NCI-H2196 (cell line): Measurements from ENCODE around the gene ENO3.
A peak's percentile ranks its signal among the peaks of the same experiment; 100 is the strongest.

Experiments
- DNase-seq: peaks from one replicate; lab custom pipeline; 2025; ENCODE audit not compliant: unreplicated experiment; lab: John Stamatoyannopoulos, UW

ENO3 gene

DNA sequence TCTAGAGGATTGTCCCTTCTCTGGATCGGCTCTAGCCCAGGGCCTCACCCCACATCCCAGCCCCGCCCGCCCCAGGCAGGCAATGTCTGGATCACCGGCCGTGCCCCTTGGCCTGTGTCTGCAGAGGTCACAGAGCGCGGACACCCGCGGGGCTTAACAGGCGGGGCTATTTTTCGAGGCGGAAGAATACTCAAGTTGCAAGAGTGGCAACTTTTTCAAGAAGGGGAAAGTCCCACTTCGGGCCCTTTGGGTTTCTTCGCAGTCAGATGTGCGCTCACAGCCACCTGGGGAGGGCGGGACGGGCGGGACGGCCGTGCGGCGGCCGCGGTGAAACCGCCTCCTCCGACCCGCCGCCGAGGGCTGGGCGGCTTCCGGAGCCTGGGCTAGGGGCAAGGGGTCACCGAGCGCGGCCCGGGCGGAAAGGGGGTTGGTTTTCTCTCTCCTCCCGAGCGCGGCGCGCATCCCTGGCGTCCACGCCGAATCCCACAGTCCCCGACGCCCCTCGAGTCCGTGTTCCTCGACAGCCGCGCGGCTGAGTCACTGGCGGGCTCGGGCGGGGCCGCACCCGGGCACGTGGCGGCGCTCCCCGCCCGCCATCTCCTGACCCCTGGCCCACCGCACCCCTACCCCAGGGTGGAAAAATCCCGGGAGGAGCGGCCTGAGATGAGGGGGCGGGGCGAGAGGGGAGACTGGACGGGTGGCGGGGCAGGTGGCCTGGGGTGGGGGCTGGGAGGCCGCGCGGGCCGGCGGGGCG, 1.4 kb upstream of the ENO3 start:
- peak; percentile 54 for DNase-seq

DNA sequence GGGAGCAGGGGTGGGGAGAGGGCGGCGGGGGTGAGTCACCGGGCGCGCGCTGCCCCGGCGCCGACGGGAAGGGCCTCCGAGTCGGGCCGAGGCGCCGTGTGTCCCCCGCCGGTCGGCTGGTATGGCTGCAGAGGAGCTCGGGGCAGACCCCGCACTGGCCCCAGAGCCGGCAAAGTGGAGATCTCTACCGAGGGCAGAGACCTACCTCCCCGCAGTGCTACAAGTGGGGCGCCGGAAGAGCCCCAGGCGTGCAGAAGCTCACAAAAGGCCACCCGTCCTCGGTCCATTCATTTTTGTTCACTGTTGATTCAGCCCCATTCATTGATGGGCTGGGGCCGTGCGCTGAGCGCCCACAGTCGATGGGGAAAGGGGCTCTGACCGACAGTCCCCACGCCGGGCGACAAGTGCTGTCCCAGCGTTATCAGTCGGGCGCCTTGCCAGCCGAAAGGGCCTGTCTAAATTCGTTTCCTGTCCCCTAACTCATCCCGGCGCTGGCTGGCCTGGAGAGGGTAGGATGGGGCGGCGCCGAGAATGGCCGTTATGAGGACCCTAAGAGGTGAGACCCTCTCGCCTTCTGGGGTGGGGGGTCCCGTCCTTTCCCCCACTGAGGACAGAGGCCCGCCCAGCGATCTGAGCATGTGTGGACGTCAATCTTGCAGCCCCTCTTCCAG, 709 bp upstream of the ENO3 start:
- DNase-seq: no peak

DNA sequence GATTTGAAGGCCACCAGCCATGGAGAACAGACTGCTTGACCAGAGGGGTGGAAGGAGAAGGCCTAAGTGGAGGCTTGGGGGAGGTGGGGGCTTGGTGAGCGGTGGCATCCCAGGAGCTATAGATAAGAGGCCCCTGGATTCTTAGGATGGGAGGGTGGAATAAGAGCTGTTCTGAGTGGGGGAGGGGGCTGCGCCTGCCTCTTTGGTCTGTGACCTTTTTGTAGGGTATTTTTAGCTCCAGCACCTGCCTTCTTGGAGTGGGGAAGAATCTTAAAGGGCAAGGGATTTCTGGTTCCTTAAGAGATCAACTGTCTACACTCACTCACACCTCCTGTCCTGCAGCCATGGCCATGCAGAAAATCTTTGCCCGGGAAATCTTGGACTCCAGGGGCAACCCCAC, 567 bp downstream of the ENO3 start:
- no peak for DNase-seq

DNA sequence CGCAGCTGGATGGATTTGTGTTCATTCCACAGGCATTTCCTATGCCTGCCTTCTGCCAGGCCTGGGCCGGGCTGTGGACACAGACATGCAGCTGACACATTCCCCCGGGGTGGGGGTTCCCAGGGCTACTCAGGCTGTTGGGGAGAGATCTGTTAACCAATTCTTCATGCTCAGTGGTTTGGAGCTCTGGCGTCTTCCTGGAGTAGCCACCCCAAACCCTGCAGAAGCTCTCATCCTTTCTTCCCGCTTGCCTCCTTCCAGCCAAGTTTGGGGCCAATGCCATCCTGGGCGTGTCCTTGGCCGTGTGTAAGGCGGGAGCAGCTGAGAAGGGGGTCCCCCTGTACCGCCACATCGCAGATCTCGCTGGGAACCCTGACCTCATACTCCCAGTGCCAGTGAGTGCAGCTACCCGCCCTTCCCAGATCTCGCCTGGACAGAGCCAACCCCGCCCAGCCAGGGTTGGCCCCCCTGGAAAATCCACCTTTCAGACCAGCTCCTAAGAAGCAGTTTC, 2.6 kb downstream of the ENO3 start:
- no peak for DNase-seq

DNA sequence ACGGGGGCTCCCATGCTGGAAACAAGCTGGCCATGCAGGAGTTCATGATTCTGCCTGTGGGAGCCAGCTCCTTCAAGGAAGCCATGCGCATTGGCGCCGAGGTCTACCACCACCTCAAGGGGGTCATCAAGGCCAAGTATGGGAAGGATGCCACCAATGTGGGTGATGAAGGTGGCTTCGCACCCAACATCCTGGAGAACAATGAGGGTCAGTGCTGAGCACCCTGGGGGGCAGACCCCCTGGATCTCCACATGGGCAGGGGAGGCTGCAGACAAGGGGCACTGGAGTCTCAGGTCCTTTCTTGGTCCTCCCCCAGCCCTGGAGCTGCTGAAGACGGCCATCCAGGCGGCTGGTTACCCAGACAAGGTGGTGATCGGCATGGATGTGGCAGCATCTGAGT, 4.2 kb downstream of the ENO3 start:
- DNase-seq: no peak

DNA sequence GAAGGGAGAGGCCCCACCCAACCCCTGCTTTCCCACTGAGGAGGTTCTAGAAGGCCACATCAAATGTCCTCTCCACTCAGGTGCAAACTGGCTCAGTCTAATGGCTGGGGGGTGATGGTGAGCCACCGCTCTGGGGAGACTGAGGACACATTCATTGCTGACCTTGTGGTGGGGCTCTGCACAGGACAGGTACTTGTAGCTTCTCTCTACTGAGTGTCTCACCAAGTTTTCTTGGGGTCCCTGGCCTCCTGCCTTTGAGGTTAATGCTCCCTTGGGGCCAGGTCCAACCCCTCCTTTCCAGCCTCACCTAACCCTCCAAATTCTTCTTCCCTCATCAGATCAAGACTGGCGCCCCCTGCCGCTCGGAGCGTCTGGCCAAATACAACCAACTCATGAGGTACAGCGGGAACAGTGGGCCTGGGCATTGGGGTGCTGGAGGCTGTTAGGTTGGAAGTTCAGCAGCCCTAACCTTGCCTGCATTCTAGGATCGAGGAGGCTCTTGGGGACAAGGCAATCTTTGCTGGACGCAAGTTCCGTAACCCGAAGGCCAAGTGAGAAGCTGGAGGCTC, 5.7 kb downstream of the ENO3 start:
- DNase-seq: no peak

DNA sequence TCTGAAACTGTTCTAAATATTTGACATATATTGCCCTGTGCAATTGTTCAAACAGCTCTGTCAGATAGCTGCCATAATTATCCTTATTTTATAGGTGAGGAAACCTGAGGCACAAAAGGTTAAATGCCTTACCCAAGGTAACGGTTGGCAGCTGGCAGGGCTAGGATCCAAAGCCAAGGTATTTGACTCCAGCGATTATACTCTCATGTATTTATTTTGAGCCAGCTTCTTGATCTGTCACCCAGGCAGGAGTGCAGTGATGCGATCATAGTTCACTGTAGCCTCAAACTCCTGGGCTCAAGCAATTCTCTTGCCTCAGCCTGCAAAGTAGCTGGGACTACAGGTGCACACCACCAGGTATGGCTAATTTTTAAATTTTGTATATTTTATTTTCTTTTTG, 7.2 kb downstream of the ENO3 start:
- peak; percentile 4 for DNase-seq

DNA sequence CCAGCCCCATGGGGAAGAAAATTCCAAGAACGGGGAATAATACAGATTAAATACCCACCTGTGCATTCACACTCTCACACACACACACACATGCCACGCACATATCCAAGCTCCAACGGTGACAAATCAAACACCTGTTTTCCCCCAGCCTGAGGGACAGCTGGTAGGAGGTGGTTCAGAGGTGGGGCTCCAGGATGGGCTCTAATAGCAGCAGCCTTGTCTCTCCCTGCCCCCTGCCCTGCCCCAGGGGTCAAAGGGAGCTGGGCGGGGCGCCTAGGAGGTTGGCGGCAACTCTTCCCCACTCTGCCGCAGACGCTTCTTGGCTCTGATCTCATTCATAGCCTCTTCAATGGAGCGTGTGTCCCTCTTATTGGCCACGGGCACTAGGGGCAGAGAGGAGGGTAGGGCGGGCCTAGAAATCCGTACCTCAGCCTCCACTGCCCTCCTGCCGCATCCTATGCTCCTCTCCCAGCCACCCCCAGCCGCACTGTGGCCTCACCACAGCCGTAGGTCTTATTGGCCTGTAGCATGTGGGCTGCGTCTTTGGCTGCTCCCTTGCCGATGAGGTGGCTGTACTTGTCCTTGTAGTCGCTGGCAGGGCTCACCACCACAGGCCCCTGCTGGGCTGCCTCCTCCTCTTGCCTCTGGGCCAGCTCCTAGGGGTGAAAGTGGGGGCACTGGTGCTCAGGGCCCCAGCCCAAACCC, 8.5 kb downstream of the ENO3 start:
- no peak for DNase-seq

DNA sequence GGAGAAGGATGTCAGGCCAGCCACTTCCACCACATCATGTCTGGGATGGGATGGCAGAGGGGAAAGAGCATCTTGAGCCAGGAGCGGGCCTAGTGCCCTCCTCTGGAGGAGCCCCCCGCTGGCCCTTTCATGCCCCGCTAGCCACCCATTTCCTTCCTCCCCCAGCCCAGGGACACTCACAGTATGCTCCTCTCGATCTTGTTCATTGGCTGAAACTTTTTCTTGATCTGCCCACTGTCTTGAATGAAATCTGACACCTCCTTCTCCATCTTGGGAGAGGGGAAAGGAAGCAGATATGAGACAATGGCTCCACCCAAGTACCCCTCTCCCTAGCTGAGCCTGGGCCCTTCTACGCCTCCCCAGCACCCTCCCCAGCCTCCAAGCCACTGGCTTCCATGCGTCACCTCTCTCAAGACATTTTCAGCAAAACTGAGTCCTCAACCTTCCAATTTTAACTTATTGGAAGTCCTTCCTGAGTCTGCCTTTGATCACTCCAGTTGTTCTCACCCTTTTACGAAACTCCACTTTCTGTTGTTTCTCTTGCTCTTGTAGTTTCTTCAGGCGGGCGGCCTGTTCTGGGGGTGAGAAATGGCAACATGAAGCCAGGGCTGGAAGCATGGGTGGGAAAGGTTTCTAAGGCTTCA, 9.5 kb downstream of the ENO3 start:
- no peak for DNase-seq

DNA sequence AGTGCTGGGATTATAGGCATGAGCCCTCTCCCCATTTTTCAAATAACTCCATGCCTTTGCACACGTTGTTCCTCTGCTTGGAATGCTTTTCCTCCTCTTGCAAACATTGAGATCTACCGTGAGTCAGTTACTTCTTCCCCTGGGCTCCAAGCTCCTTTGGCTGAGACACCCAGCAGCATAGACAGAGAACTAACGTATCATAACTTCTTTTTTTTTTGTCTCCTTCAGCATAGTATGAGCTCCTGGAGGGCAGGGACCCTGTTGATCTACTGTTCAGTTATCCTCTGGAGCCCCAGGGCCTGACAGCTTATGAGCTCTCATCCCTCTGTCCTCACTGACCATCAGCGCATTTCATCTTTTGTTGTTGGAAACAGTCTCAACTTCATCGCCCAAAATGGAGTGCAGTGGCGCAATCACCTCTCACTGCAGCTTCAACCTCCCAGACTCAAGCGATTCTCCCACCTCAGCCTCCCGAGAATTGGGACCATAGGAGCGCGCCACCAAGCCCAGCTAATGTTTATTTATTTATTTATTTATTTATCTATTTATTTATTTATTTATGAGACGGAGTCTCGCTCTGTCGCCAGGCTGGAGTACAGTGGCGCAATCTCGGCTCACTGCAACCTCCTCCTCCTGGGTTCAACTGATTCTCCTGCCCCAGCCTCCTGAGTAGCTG, 14.5 kb downstream of the ENO3 start:
- no peak for DNase-seq

DNA sequence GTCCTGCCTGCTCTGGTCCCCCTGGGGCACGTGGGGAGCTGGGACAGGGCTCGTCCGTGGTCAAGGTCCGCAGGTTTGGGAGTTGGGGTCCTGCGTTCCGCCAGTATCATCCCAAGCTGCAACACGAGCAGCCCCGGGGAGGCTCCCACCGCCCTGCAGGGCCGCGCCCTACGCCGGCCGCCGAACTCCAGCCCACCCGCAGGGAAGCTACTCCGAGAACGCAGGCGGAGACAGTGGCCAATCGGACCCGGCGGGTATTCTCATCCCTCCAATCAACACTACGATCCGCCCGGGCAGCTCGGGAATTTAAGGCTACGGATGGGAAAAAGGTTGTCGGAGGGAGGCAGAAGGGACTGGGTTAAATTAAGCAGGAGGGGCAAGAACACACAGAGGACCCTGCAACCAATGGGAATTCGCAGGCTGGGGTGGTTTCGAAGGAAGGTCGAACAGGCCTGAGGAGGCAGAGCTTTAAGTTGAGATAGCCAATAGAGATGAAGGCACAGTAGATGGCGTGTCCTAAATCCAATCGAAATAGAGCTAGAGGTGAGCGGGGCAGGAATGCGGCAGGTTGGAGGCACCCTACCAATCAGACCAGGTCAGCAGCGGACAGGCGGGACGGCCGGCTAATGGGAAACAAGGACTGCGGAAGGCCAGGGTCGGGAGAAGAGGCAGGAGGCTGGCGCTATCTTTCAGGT, 16.1 kb downstream of the ENO3 start:
- peak; percentile 81 for DNase-seq

DNA sequence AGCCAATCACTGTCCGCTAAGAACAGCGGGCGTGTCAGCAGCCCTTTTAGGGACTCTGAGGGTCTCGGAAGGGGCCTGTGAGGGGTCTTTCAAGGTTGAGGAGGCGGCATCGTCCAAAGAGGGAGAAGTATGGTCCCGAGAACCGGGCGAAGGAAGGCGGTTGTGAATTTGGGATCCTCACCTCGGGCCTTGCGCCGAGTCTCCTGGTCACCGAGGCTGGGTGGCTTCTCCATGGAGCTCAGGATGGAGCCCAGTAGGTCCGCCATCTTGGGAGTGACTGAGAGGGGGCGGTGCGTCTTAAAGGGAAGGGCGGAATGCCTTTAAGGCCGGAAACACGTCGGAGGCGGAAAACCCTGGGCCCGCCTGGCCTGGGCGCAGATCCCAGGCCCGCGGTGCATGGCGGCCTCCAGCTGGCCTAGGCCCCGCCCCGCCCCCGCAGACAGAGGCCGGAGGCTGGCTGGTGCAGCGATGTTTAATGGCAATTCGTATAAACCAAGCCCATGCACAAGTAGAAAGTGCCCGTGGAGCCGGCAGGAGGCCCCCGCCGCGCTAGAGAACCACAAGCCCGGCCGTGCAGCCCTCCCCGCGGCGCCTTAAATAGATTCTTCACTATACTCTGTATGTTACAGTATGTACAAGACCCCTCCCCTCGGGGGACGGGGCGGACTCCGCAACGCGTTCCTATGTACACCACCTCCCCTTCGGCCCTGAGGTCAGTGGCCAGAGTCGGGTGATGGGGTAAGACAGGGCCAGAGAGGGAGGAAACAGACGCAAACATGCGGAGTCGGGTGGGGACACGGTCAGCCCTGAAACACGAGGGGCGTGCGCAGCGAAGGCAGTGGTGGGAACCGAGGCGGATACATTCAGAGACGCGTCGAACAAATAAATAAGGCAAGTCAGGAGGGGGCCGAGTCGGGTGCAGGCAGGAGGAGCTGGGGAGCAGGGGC, 16.9 kb downstream of the ENO3 start, which contains the start of gene SPAG7:
TSS of gene SPAG7 (minus strand) at position 279 of the 947 bp plus-strand sequence. CDS start at position 266, 13 bp downstream.
- DNase-seq: peak; percentile 80

DNA sequence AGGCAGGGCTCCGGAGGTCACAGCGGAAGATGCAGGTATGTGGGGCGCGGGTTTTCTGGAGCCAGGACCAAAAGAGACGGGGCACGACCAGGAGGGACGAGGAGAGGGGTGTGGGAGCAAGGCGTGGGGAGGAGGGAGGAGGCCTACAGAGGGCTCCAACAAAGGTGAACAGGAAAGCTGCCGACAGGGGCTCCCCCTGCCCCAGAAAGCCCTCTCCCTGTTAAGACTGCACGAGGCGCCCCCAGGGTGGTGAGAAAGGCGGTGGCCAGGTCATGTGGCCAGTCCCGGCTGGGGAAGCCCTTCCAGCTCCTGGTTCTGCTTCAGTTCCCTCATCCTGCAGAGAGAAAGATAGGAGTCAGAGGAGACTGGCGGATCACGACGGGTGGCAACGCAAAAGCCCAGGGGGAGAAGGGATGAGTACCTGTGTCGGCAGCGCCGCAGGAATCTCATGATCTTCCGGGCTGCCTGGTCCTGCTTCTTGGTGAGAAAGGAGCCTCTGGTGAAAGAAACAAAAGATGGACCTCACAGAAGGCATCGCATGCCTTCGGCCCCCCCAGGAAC, 17.6 kb downstream of the ENO3 start:
- DNase-seq: no peak

DNA sequence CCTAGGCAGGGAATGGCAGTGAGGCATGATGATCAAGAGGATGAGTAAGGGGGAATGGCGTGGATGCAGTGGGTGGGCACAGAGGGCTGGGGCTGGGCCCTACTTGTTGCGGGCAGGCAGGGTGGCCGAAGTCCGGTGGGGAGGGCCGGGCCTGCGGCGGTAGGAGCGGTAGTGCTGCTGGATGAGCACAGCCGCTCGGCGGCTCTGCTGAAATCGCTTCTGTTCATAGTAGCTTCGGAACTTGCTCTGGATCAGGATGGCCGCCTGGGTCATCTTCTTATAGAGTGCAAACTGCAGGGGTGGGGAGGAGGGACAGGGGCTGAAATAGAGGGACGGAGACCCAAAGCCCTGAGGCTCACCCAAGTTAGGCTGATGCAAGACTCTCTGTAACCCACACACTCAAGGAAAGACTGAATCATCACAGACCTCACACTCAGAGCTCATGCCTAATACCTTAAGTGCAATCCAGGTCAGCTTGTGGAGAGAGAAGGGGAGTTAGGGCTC, 18.2 kb downstream of the ENO3 start:
- DNase-seq: no peak

DNA sequence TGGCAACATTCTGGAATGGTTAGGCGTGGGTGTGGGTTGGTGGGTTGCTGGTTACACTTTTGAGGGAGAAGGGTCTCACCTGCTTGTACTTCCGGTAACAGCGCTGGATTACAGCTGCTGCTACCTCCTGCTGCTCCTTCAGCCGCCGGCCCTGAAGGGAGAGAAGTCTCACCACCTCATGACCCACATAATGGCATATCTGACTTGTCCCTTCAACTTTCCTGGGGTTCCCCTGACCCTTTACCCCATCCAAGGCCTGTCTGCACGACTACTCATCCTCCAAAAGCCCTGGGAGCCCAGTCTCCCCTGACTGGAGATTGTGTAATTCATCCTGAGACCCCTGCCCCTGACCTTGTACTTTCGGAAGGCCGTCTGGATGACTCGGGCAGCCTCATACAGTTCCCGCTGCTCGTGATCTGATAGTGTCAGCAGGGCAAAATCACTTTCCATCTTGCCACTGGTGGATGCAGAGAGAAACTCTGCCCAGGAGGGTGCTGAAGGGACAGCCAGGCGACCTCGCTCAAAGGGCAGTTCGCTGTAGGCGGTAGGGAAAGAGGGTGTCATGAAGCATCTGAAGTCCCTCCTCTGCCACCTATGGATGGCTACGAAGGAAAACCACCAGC, 18.7 kb downstream of the ENO3 start:
- DNase-seq: no peak

DNA sequence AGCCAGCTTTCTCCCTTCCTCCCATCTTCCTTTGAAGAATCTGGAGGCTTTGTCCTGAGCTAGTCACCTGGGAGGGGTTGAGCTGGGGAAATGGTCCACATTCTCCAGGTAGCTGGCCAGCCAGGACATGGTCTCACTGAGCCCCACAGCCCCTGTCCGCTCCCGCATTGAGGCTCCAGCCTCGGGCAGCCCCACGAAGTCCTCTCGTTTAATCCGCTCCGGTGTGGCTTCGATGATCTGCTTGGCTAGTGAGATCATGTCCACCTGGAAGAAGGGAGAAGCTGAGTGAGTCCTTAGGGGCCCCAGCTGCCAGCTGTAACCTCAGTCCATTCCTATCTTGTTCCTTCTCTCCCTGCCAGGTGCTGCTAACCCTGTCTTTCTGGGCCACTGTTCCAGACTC, 19.4 kb downstream of the ENO3 start:
- no peak for DNase-seq

DNA sequence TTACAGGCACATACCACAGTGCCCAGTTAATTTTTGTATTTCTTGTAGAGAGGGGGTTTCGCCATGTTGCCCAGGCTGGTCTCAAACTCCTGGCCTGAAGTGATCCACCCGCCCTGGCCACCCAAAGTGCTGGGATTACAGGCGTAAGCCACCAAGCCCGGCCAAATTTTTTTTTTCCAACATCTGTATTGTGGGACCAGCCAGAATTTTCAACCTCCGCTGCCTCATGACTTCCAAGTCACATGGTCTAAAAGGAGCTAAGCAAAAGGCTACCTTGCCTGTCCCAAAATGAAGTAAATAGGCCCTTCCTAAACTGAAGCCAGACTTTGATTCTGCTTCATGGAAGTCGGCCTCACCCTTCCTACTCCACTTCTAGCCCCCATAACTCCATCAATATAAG, 20.9 kb downstream of the ENO3 start:
- no peak for DNase-seq

DNA sequence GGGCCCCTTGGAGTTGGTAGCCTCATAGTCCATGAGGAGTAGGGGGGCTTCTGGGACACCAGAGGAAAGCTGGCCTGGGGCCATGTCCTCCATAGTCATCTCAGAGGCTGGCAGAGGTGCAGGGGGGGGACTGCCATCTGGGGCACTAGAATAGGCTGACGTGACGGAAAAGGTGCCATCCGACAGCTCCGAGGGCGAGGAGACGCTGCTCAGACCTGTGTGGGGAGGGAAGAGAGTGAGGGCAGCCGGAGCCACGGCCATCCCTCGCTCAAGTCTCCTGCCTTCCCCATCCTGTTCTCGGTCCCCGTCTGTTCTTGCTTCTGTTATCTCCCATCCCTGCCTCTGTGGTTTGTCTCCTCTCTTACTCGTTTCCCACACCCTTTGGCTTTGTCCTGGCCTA, 21.4 kb downstream of the ENO3 start:
- no peak for DNase-seq
